ENCODE results near the gene IGF2BP3.
"Not testable (repeated sequence)": the region's sequence is repeated elsewhere in the genome, so short reads cannot be mapped to it uniquely, and the experiment has no call there.

Gene IGF2BP3

GRCh38 chr7:23430893-23431259 is 39.4 kb downstream of the IGF2BP3 start:
- DNase-seq = no peak

DNA sequence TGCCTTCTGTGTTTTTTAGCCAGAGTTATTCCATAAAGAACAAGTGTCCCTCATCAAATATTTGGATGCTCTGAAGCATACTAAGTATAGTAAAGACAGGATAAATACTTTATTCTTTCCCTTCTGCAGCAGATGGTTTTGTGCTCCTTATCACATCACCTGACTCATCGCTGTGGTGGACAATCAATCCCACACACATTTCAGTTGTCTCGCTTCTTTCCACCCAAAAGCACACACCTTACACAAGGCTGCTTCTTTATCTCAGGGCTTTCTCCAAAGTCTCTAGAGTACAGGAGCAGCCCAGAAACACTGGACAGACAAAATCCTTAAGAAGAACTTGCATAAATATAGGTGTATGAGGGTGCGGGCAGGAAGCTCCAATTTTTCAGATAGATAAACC is 43.4 kb downstream of the IGF2BP3 start:
- no peak for DNase-seq

- DNase-seq = no peak
Measured at GRCh38 chr7:23422909-23423308, 47.4 kb downstream of the IGF2BP3 start.

DNA sequence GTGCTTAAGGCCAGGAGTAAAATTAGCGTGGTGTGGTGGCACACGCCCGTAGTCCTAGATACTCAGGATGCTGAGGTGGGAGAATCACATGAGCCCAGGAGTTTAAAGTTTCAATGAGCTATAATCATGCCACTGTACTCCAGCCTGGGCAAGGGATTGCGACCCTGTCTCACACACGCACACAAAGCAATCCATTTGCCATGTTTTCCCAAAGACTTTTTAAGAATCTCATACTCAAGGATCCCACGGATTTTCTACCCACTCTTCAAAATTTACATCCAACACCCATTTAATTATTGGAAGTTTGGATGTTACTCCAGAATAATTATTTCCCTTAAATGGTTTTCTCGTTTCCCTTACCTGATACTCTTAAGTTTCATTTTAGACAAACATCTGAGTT is 47.9 kb downstream of the IGF2BP3 start:
- no peak for DNase-seq

- no peak for DNase-seq
Measured at GRCh38 chr7:23419845-23420244, 50.4 kb downstream of the IGF2BP3 start.

DNA sequence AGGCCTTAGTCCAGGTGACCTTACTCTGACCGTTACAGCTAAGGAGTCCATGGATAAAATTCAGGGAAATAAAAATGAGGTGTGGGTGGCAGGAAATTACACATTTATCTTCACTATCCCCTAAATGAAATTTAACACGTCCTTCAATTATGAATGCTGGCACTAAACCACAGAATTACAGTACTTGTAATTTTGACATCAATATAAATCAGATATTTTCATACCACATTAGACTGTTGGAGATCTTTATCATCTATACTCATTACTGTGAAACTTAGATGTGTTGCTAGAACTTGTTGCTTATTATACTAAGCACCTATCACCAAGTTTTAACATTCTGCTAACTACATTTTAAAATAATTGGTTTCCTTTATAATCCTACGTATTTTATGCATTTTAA is 51.1 kb downstream of the IGF2BP3 start:
- DNase-seq = no peak

GRCh38 chr7:23418046-23418445 is 52.2 kb downstream of the IGF2BP3 start:
- no peak for DNase-seq

DNA sequence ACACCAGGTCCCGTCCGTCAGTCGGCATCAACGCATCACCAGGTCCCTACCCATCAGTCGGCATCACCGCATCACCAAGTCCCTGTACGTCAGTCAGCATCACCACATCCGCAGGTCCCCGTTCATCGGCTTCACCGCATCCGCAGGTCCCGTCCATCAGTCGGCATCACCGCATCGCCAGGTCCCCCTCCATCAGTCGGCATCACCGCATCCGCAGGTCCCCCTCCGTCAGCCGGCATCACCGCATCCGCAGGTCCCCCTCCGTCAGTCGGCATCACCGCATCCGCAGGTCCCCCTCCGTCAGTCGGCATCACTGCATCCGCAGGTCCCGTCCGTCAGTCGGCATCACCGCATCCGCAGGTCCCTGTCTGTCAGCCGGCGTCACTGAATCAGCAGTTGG is 55.1 kb downstream of the IGF2BP3 start:
- no peak for DNase-seq

DNA sequence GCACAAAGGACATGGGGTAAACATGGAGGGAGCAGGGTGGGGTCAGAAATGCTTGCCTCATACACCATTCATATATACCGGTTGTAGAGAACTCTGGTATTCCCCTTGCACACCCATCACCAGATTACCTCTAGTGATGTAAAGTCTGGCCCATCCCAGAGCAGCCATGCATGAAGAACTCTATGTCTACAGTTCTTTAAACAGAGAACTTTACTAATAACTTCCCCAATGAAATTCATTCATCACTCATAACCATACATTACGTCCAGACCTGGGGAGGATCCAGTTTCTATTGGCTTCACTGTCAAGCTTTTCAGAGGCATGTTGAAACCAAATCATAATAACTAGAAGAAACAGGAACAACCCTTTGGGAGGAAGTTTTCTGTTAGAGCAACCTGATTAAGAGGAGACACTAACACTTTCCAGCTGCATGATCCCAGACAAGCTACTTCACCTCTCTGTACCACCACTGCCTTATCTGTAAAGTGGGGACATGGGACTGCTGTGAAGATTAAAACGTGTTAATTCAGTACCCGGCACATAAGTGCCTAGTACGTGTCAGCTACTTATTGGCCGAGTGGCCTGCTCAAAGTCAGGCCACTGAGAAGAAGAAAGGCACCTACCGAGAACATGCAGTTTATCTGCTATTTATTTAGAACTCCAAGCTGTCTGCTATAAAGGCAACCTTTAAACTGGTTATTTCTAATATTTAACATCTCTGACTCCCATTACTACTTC is 59.7 kb downstream of the IGF2BP3 start:
- DNase-seq = no peak

DNA sequence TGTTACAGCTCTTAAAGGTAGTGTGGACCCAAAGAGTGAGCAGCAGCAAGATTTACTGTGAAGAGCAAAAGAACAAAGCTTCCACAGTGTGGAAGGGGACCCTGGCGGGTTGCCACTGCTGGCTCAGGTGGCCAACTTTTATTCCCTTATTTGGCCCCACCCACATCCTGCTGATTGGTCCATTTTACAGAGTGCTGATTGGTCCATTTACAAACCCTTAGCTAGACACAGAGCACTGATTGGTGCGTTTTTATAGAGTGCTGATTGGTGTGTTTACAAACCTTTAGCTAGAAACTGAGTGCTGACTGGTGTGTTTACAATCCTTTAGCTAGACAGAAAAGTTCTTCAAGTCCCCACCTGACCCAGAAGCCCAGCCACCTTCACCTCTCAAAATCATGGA is 63.7 kb downstream of the IGF2BP3 start:
- DNase-seq = not testable (repeated sequence)

GRCh38 chr7:23405240-23405618 is 65.1 kb downstream of the IGF2BP3 start:
- DNase-seq = no peak

DNA sequence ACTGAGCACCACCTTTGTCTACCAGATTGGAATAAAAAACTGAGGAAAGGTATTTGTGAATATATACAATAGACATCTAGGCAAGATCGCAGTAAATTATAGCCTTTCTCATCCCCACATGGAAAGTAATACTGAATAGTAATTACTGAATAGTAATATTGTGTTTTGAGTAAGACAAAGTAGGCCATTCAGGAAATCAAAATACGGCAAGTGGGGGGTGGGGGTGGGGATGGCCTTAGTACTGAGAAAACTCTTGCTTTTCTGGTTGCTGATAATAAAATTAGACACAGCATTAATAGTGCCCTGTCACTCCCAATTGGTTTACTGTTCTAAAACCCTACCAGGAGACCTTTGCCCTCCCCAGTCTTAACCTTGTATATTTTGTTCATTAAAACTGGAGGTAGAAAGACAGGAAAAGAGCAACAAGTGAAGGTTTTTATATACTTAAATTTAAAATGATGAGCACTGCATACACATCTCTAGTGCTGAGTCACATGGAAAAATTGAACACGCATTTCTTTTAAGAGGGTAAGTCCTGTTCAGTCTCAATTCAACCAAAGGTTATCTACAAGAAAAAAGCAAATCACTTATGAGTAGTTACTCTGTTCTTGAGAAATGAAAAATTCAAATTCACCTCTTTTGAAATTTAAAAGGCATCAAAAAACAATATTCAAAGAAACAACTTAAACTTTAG is 65.6 kb downstream of the IGF2BP3 start:
- no peak for DNase-seq

- DNase-seq = no peak
Measured at GRCh38 chr7:23403970-23404369, 66.3 kb downstream of the IGF2BP3 start.

- DNase-seq = not testable (repeated sequence)
Measured at GRCh38 chr7:23398090-23398489, 72.2 kb downstream of the IGF2BP3 start.

- DNase-seq = no peak
Measured at GRCh38 chr7:23397241-23397640, 73.0 kb downstream of the IGF2BP3 start.

- no peak for DNase-seq
Measured at GRCh38 chr7:23396222-23397015, 73.9 kb downstream of the IGF2BP3 start.

DNA sequence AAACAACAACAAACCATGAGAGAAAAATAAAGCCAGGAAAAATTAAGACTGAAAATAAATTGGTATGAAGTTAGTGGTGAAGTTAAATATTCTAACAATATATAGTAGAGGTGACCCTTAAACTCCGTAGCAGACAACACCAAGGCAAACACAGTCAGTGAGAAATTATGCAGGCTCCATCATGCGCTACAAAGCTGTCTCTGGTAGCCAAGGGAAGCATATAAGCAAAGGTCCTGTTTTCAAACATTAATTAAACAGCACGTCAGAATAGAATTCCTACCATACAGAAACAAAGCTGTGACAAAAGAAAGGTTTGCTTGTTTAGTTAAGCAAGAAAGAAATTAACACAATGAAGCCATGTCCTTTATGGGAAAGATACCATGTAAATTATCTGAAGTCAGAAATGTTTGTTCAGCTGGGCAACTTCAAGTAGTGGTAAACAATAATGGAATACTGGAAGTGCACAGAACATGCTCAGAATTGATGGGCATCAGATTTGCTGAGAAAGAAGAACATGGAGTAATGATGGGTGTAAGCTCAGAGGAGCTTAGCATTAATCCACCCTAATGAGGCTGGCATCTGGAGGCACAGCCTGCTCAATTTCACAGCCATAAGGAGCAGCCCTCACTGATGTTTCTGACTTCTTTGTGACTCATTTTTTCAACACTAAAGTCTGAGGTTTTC is 75.7 kb downstream of the IGF2BP3 start:
- no peak for DNase-seq

DNA sequence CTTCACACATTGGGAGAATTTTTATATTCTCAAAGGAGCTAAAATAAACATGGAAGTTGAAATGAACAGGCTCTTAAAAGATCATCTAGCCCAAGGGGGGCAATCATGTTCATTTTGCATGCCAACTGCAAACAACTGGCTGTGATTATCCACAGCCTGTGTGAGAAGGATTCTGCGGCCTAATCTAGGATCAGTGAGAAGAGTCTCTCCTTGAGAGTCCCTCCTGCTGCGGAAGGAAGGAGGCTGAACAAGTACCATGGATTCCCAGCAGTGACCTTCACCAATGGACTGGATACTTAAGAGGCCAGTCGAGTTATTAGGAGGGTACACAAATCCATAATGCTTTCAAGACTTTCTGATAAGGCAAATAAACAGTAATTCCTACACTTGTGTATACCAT is 76.7 kb downstream of the IGF2BP3 start:
- DNase-seq = no peak

- no peak for DNase-seq
Measured at GRCh38 chr7:23389701-23390100, 80.6 kb downstream of the IGF2BP3 start.

GRCh38 chr7:23387583-23387982 is 82.7 kb downstream of the IGF2BP3 start:
- no peak for DNase-seq

GRCh38 chr7:23385140-23385539 is 85.2 kb downstream of the IGF2BP3 start:
- DNase-seq = no peak

- no peak for DNase-seq
Measured at GRCh38 chr7:23383225-23383624, 87.1 kb downstream of the IGF2BP3 start.

GRCh38 chr7:23380961-23381360 is 89.3 kb downstream of the IGF2BP3 start:
- no peak for DNase-seq
